GM23338 (cell line): ENCODE measurements around the gene TAP1. TPM values are rescaled to one million over a fixed set of nuclear protein-coding genes. Genes with fewer than 3 reads are reported as not detected.

Experiments used
- ATAC-seq: fragments of 200-7000 bp; cut with Tn5 transposase; 3 replicates; pipeline ENCODE4 v1.9.1; 2020
- DNase-seq: peaks from one replicate; pipeline ENCODE4 v3.0.0-alpha.2; 2015; ENCODE audit warnings: low spot score
- H2AFZ ChIP-seq: fragments of 200-600 bp; sonication (generic); 2 replicates; pipeline ENCODE4 v1.8.0; 2016; ENCODE audit warnings: antibody characterized with exemption, mild to moderate bottlenecking, moderate library complexity
- H3F3A ChIP-seq: fragments of 200-600 bp; sonication (generic); replicated peaks from 2 replicates; pipeline ENCODE4 v1.8.0; 2017; ENCODE audit warnings: antibody characterized with exemption, mixed run types, low read depth
- H3K27ac ChIP-seq: fragments of 200-600 bp; sonication (generic); 2 replicates; pipeline ENCODE4 v1.6.1; 2016; ENCODE audit warnings: low read depth
- H3K27me3 ChIP-seq: fragments of 200-600 bp; sonication (generic); 2 replicates; pipeline ENCODE4 v1.8.0; 2016; ENCODE audit warnings: mild to moderate bottlenecking, mixed run types, moderate library complexity; ENCODE audit not compliant: insufficient read depth
- H3K36me3 ChIP-seq: fragments of 200-600 bp; sonication (generic); 2 replicates; pipeline ENCODE4 v1.8.0; 2016; ENCODE audit warnings: mild to moderate bottlenecking; ENCODE audit not compliant: insufficient read depth
- H3K4me1 ChIP-seq: fragments of 200-600 bp; sonication (generic); 2 replicates; pipeline ENCODE4 v1.8.0; 2016; ENCODE audit warnings: mild to moderate bottlenecking, moderate library complexity; ENCODE audit not compliant: insufficient read depth
- H3K4me2 ChIP-seq: fragments of 200-600 bp; sonication (generic); 2 replicates; pipeline ENCODE4 v1.7.1; 2017; ENCODE audit warnings: mixed run types
- H3K4me3 ChIP-seq: fragments of 200-600 bp; sonication (generic); 2 replicates; pipeline ENCODE4 v1.6.1; 2016; ENCODE audit warnings: mixed run types
- H3K79me2 ChIP-seq: fragments of 200-600 bp; sonication (generic); replicated peaks from 2 replicates; pipeline ENCODE4 v1.8.0; 2017; ENCODE audit warnings: mild to moderate bottlenecking; ENCODE audit not compliant: insufficient read depth
- H3K9me2 ChIP-seq: fragments of 200-600 bp; sonication (generic); 2 replicates; pipeline ENCODE4 v1.8.0; 2017; ENCODE audit not compliant: insufficient read depth
- H4K20me1 ChIP-seq: fragments of 200-600 bp; sonication (generic); replicated peaks from 2 replicates; pipeline ENCODE4 v1.8.0; 2017; ENCODE audit warnings: mild to moderate bottlenecking; ENCODE audit not compliant: insufficient read depth
- H3K27ac Mint-ChIP-seq: 2 replicates; pipeline ENCODE4 v1.8.0; 2020; ENCODE audit warnings: inconsistent platforms, mild to moderate bottlenecking, moderate library complexity, mixed read lengths
- H3K27me3 Mint-ChIP-seq: 3 replicates; pipeline ENCODE4 v1.8.0; 2022; ENCODE audit warnings: low read depth, mild to moderate bottlenecking, moderate library complexity, mixed read lengths, inconsistent platforms; ENCODE audit not compliant: insufficient read depth, poor library complexity
- H3K36me3 Mint-ChIP-seq: 3 replicates; pipeline ENCODE4 v1.8.0; 2021; ENCODE audit warnings: low read depth, mild to moderate bottlenecking, inconsistent platforms, moderate library complexity, mixed read lengths
- H3K4me1 Mint-ChIP-seq: 3 replicates; pipeline ENCODE4 v1.8.0; 2020; ENCODE audit warnings: mild to moderate bottlenecking, inconsistent platforms, mixed read lengths
- H3K4me3 Mint-ChIP-seq: 3 replicates; pipeline ENCODE4 v1.8.0; 2021; ENCODE audit warnings: moderate library complexity, mild to moderate bottlenecking, inconsistent platforms, mixed read lengths
- H3K9me3 Mint-ChIP-seq: 3 replicates; pipeline ENCODE4 v1.8.0; 2020; ENCODE audit warnings: moderate library complexity, mild to moderate bottlenecking, inconsistent platforms, mixed read lengths
- CTCF ChIP-seq, 2 experiments: fragments of 200-600 bp in 1 of 2; sonication (generic) in 1 of 2; conservative IDR thresholded peaks; 2 replicates each; pipeline versions ENCODE4 v1.5.1 to v1.6.1; 2016 to 2017; ENCODE audit warnings: antibody characterized with exemption in 2 of 2, low read depth in 2 of 2, mild to moderate bottlenecking in 2 of 2, moderate library complexity in 1 of 2
- ETS1 ChIP-seq: IDR thresholded peaks from 2 replicates; pipeline ENCODE4 v1.6.1; 2016; ENCODE audit warnings: antibody characterized with exemption
- EZH2phosphoT487 ChIP-seq: fragments of 200-600 bp; sonication (generic); IDR thresholded peaks from one replicate; pipeline ENCODE4 v1.8.1; 2018; ENCODE audit warnings: antibody characterized with exemption; ENCODE audit not compliant: unreplicated experiment
- JUNB ChIP-seq: IDR thresholded peaks from one replicate; pipeline ENCODE4 v1.6.1; 2016; ENCODE audit warnings: antibody characterized with exemption; ENCODE audit not compliant: unreplicated experiment
- NANOG ChIP-seq: IDR thresholded peaks from 2 replicates; pipeline ENCODE4 v1.6.1; 2016; ENCODE audit warnings: antibody characterized with exemption, borderline replicate concordance
- ZNF462 ChIP-seq: fragments of 250-450 bp; sonication (Bioruptor Pico); IDR thresholded peaks from 2 replicates; pipeline ENCODE4 v1.5.0; 2020; ENCODE audit warnings: mild to moderate bottlenecking, moderate library complexity
- polyA plus RNA-seq: library from polyadenylated mRNA; unstranded; fragments of >200 nt; fragmentation: Nextera tagmentation; extraction: Ambion mirVana; gene quantifications from 2 replicates; pipeline ENCODE4 v1.2.1, GENCODE V29; 2016
- total RNA-seq: library from RNA; depleted of rRNA; stranded (reverse); fragments of >200 nt; shearing (Covaris generic); gene quantifications from 2 replicates; pipeline ENCODE4 v1.2.3, GENCODE V29; 2014

Gene TAP1
- total and polyA plus RNA-seq, 2 experiments from 2014 or later, result 13.8 to 22.0 TPM

GRCh38 chr6:32799168-32799567 lies 54.3 kb downstream of the TAP1 start (continued):
- no peak for TF ChIP-seq ETS1
- TF ChIP-seq NANOG, result no peak
- TF ChIP-seq EZH2phosphoT487, result no peak
- no peak for TF ChIP-seq ZNF462
- TF ChIP-seq JUNB, result no peak

- H3K79me2 ChIP-seq, result no peaks in the 10 kb centered on the region
- H3K27me3 ChIP-seq, result no peaks in the 10 kb centered on the region
- peak overlapping the region; percentile 31 for H3K4me2 ChIP-seq
- 0 out of 2 replicates have a peak, but pooled peaks cover 4% of the 10 kb centered on the region for H3K4me1 ChIP-seq
- H3K4me3 ChIP-seq, result peak overlapping the region; percentile 31
- H3K9me2 ChIP-seq, result no peaks in the 10 kb centered on the region
- H3K4me1 Mint-ChIP-seq, result peaks cover 14% of the 10 kb centered on the region; the same call in 2 of the 3 replicates
- peak overlapping the region; percentile 97 for H2AFZ ChIP-seq
- H3K4me3 Mint-ChIP-seq, result peak overlapping the region; percentile 67
- H4K20me1 ChIP-seq, result no peaks in the 10 kb centered on the region
- peaks cover 12% of the 10 kb centered on the region for H3K9me3 Mint-ChIP-seq
- H3F3A ChIP-seq, result no peaks in the 10 kb centered on the region
- ATAC-seq (peak; percentile 88), DNase-seq (peak; percentile 91)
- peaks cover 7% of the 10 kb centered on the region for H3K27me3 Mint-ChIP-seq
- peaks cover 3% of the 10 kb centered on the region for H3K36me3 Mint-ChIP-seq
- H3K27ac ChIP-seq, result no peak overlapping the region
- no peak overlapping the region for H3K27ac Mint-ChIP-seq
- no peaks in the 10 kb centered on the region for H3K36me3 ChIP-seq
- TF ChIP-seq CTCF (conservative IDR thresholded peaks at IDR 0.05; ENCODE audit: low read depth in 2 of 2), result peak; percentile 82 to 90
Measured at GRCh38 chr6:32796848-32797776, 56.4 kb downstream of the TAP1 start.
